SK-N-SH (cell line): ENCODE measurements around the gene SH2D3C. TPM values are rescaled to one million over a fixed set of nuclear protein-coding genes. Genes with fewer than 3 reads are reported as not detected.

Experiments
- CTCF ChIA-PET: fragments of 300-600, 350-600 bp; formaldehyde crosslinking; extraction: SDS; loops from one replicate; lab custom pipeline; 2021; lab: Yijun Ruan, JAX
- POLR2A ChIA-PET: fragments of 350-600 bp; sonication (Branson Sonifier 250); formaldehyde crosslinking; extraction: SDS; loops from one replicate; lab custom pipeline; 2020; ENCODE audit warnings: antibody characterized with exemption, inconsistent platforms; lab: Yijun Ruan, JAX
- DNase-seq: peaks from one replicate; pipeline ENCODE4 v3.0.0; 2012
- H2AFZ ChIP-seq: fragments of 200-600 bp; sonication (generic); 2 replicates; pipeline ENCODE4 v1.8.1; 2016; ENCODE audit warnings: antibody characterized with exemption, mild to moderate bottlenecking, low read depth
- H3F3A ChIP-seq: fragments of 200-600 bp; sonication (generic); replicated peaks from 2 replicates; pipeline ENCODE3; 2016; ENCODE audit warnings: antibody characterized with exemption, mild to moderate bottlenecking; ENCODE audit not compliant: insufficient read depth
- H3K27ac ChIP-seq, 2 experiments: fragments of 200-500 bp in 1 of 2; fragments of 200-600 bp in 1 of 2; sonication (Bioruptor generic) in 1 of 2; sonication (generic), shearing (Covaris generic) in 1 of 2; 2 replicates each; pipeline versions ENCODE4 v1.5.1 to v1.6.1; 2014 to 2016; ENCODE audit warnings: low read depth in 2 of 2, inconsistent platforms in 1 of 2, low read length in 1 of 2, mild to moderate bottlenecking in 1 of 2, mixed read lengths in 1 of 2
- H3K27me3 ChIP-seq: fragments of 200-600 bp; sonication (generic), shearing (Covaris generic); 2 replicates; pipeline ENCODE4 v1.6.1; 2016; ENCODE audit warnings: mixed run types; ENCODE audit not compliant: insufficient read depth
- H3K36me3 ChIP-seq, 2 experiments: fragments of 200-500 bp in 1 of 2; fragments of 200-600 bp in 1 of 2; sonication (Bioruptor generic) in 1 of 2; sonication (generic) in 1 of 2; replicated peaks in 1 of 2; 2 replicates each; pipeline versions ENCODE3 to v1.5.1; 2014 to 2016; ENCODE audit warnings: low read length in 1 of 2, mild to moderate bottlenecking in 1 of 2; ENCODE audit not compliant: insufficient read depth in 2 of 2, control insufficient read depth in 1 of 2
- H3K4me1 ChIP-seq, 2 experiments: fragments of 200-500 bp in 1 of 2; fragments of 200-600 bp in 1 of 2; sonication (Bioruptor generic) in 1 of 2; sonication (generic), shearing (Covaris generic) in 1 of 2; 2 replicates each; pipeline versions ENCODE4 v1.5.1 to v1.6.1; 2014 to 2016; ENCODE audit warnings: low read depth in 1 of 2, low read length in 1 of 2, mixed run types in 1 of 2; ENCODE audit not compliant: insufficient read depth in 2 of 2, control insufficient read depth in 1 of 2
- H3K4me2 ChIP-seq: fragments of 200-600 bp; sonication (generic), shearing (Covaris generic); 2 replicates; pipeline ENCODE4 v1.6.1; 2017; ENCODE audit warnings: mixed run types
- H3K4me3 ChIP-seq, 2 experiments: fragments of 200-500 bp in 1 of 2; fragments of 200-600 bp in 1 of 2; sonication (Bioruptor generic) in 1 of 2; sonication (generic), shearing (Covaris generic) in 1 of 2; 2 replicates each; pipeline versions ENCODE4 v1.5.1 to v1.8.1; 2014 to 2016; ENCODE audit warnings: low read depth in 2 of 2, inconsistent platforms in 1 of 2, low read length in 1 of 2, mild to moderate bottlenecking in 1 of 2, mixed read lengths in 1 of 2, moderate library complexity in 1 of 2
- H3K79me2 ChIP-seq: fragments of 200-600 bp; sonication (generic); 2 replicates; pipeline ENCODE4 v1.8.1; 2017; ENCODE audit warnings: mild to moderate bottlenecking; ENCODE audit not compliant: insufficient read depth
- H3K9ac ChIP-seq: fragments of 200-600 bp; sonication (generic); 2 replicates; pipeline ENCODE4 v1.6.1; 2017; ENCODE audit warnings: mixed run types
- H3K9me2 ChIP-seq: fragments of 200-600 bp; sonication (generic); 2 replicates; pipeline ENCODE4 v1.6.1; 2017; ENCODE audit warnings: mixed run types
- H3K9me3 ChIP-seq: fragments of 200-600 bp; sonication (generic); 2 replicates; pipeline ENCODE4 v1.6.1; 2017; ENCODE audit warnings: mixed run types, mild to moderate bottlenecking, moderate library complexity
- H4K20me1 ChIP-seq: fragments of 200-600 bp; sonication (generic); 2 replicates; pipeline ENCODE4 v1.6.1; 2017; ENCODE audit warnings: mild to moderate bottlenecking, mixed run types; ENCODE audit not compliant: insufficient read depth
- FOXJ3 ChIP-seq: sonication (generic); formaldehyde crosslinking; IDR thresholded peaks from 2 replicates; pipeline ENCODE4 v1.5.1; 2020; ENCODE audit warnings: mild to moderate bottlenecking, missing genetic modification reagents
- IRF3 ChIP-seq: fragments of 150-350 bp; IDR thresholded peaks from 2 replicates; pipeline ENCODE4 v1.6.1; 2016; ENCODE audit warnings: mild to moderate bottlenecking, low read depth, low read length
- MAX ChIP-seq: IDR thresholded peaks from 2 replicates; pipeline ENCODE4 v1.4.0; 2012; ENCODE audit warnings: low read depth
- MEF2A ChIP-seq: IDR thresholded peaks from 2 replicates; pipeline ENCODE4 v1.4.0; 2012; ENCODE audit warnings: low read depth, borderline replicate concordance
- MXI1 ChIP-seq: IDR thresholded peaks from 2 replicates; pipeline ENCODE4 v1.6.1; 2012; ENCODE audit warnings: mild to moderate bottlenecking, low read depth, low read length, improper control_type of control experiment
- NFIC ChIP-seq: IDR thresholded peaks from 2 replicates; pipeline ENCODE4 v1.4.0; 2012; ENCODE audit warnings: borderline replicate concordance
- PBX3 ChIP-seq: IDR thresholded peaks from 2 replicates; pipeline ENCODE4; 2012
- RAD21 ChIP-seq: IDR thresholded peaks from 2 replicates; pipeline ENCODE4 v1.6.1; 2012; ENCODE audit warnings: mild to moderate bottlenecking, low read length
- RXRA ChIP-seq: IDR thresholded peaks from 2 replicates; pipeline ENCODE4 v1.4.0; 2012; ENCODE audit warnings: low read depth, mild to moderate bottlenecking, borderline replicate concordance
- SMC3 ChIP-seq: IDR thresholded peaks from 2 replicates; pipeline ENCODE4 v1.6.1; 2012; ENCODE audit warnings: low read depth, low read length, improper control_type of control experiment
- TEAD4 ChIP-seq: IDR thresholded peaks from 2 replicates; pipeline ENCODE4 v1.4.0; 2012; ENCODE audit warnings: mild to moderate bottlenecking, borderline replicate concordance; ENCODE audit not compliant: insufficient read depth
- YY1 ChIP-seq: IDR thresholded peaks from 2 replicates; pipeline ENCODE4 v1.4.0; 2012; ENCODE audit warnings: low read depth, mild to moderate bottlenecking
- ZBTB33 ChIP-seq: IDR thresholded peaks from 2 replicates; pipeline ENCODE4 v1.4.0; 2012; ENCODE audit warnings: low read depth, borderline replicate concordance
- WGBS: methylation state at CpG from one replicate; pipeline ENCODE4 v1.1.6; 2017; ENCODE audit warnings: low lambda C conversion rate; 5-methylcytosine and 5-hydroxymethylcytosine counted together
- polyA plus RNA-seq, 3 experiments: library from polyadenylated mRNA; depleted of rRNA; stranded (reverse); fragments of >200 nt; gene quantifications; 2 replicates each; pipeline ENCODE4 v1.2.3, GENCODE V29; 2012

SH2D3C gene
- polyA plus RNA-seq, 1 of the 3 experiments (the other 2 are of a cell fraction), result 0.15 TPM

- POLR2A ChIA-PET, result no interaction called here
- CTCF ChIA-PET, result interaction anchor here (1.0 to 7.4 kb wide), 3 partner anchors 11 to 39 kb away, joined by 6 to 36 read pairs (median 20); partner anchors contain the start of gene TOR2A
Observed at GRCh38 chr9:127773981-127774380, 4.5 kb downstream of the SH2D3C start.

GRCh38 chr9:127773272-127773671 lies 5.2 kb downstream of the SH2D3C start:
- POLR2A ChIA-PET, result no interaction called here
- Histone ChIP-seq H2AFZ (no peak overlapping the region), H4K20me1 (no peaks in the 10 kb centered on the region), H3K36me3 (no peaks in the 10 kb centered on the region), H3K9ac (no peak overlapping the region), H3K9me3 (no peaks in the 10 kb centered on the region), H3K4me2 (no peak overlapping the region), H3F3A (no peaks in the 10 kb centered on the region), H3K27me3 (no peaks in the 10 kb centered on the region), H3K27ac (no peak overlapping the region), H3K4me1 (peaks cover 0 to 12% of the 10 kb centered on the region in 2 experiments; a peak in 1 of 4 replicates), H3K9me2 (no peaks in the 10 kb centered on the region), H3K4me3 (no peak overlapping the region), H3K79me2 (no peaks in the 10 kb centered on the region)
- no peak for DNase-seq
- WGBS, result 75% methylated on average over 3 of the region's 3 CpGs
- CTCF ChIA-PET, result interaction anchor here (1.0 to 7.4 kb wide), 4 partner anchors 11 to 262 kb away, joined by 3 to 36 read pairs (median 6); partner anchors contain the start of genes CDK9 and TOR2A
- TF ChIP-seq PBX3, result no peak
- no peak for TF ChIP-seq FOXJ3 (CRISPR knock-in tag)
- no peak for TF ChIP-seq IRF3
- no peak for TF ChIP-seq MXI1

More at GRCh38 chr9:127773981-127774380, 4.5 kb downstream of the SH2D3C start:
- Histone ChIP-seq H3K36me3 (no peaks in the 10 kb centered on the region), H3K9ac (no peak overlapping the region), H3K9me2 (no peaks in the 10 kb centered on the region), H3F3A (no peaks in the 10 kb centered on the region), H3K4me3 (no peak overlapping the region), H3K4me1 (peaks cover 0 to 14% of the 10 kb centered on the region in 2 experiments; a peak in 1 of 4 replicates)
- TF ChIP-seq ZBTB33 (no peak), RAD21 (no peak), RXRA (no peak), YY1 (no peak), SMC3 (no peak), MEF2A (no peak), FOXJ3 (CRISPR knock-in tag) (no peak), MAX (no peak), NFIC (no peak), TEAD4 (no peak)
- TF ChIP-seq, all 33 proteins: peak for 0
- Histone ChIP-seq H3K79me2 (no peaks in the 10 kb centered on the region), H3K27ac (no peak overlapping the region), H3K27me3 (no peaks in the 10 kb centered on the region), H3K4me2 (no peak overlapping the region), H2AFZ (no peak overlapping the region), H4K20me1 (no peaks in the 10 kb centered on the region), H3K9me3 (no peaks in the 10 kb centered on the region)
- no peak for DNase-seq
- 76% methylated on average over 10 of the region's 10 CpGs for WGBS
